HCT116 (cell line): Measurements from ENCODE around the gene CACNB3. TPM values are rescaled to one million over a fixed set of nuclear protein-coding genes. Genes with fewer than 3 reads are reported as not detected.

ENCODE experiments used
- ATAC-seq: fragments of 200-7000 bp; cut with Tn5 transposase; 2 replicates; pipeline ENCODE4 v1.9.1; 2020; ENCODE audit warnings: mild to moderate bottlenecking, moderate library complexity
- BruUV-seq: library from RNA; stranded (reverse); fragments of 400-500 nt; replicated peaks from 2 replicates; lab custom pipeline; 2021; lab: Mats Ljungman, UMichigan
- CTCF ChIA-PET: fragments of 300-600 bp; sonication (Branson Sonifier 250); formaldehyde crosslinking; loops from one replicate; lab custom pipeline; 2021; ENCODE audit warnings: antibody characterized with exemption; lab: Charles Lee
- POLR2A ChIA-PET: fragments of 300-600, 350-600 bp; sonication (Branson Sonifier 250); formaldehyde crosslinking; loops from one replicate; lab custom pipeline; 2021; ENCODE audit warnings: antibody characterized with exemption; lab: Charles Lee
- RAD21 ChIA-PET, 2 experiments: fragments of 300-600 bp; sonication (Branson Sonifier 250); formaldehyde crosslinking; loops; one replicate each; lab custom pipeline; 2023; ENCODE audit warnings: low total read pairs in 2 of 2; ENCODE audit not compliant: uncharacterized antibody in 2 of 2, unreplicated experiment in 2 of 2, low non-redundant PET in 1 of 2; lab: Charles Lee
- DNase-seq: peaks from one replicate; pipeline ENCODE4 v3.0.0-alpha.2; 2010; ENCODE audit warnings: low read depth, low spot score
- H2AFZ ChIP-seq: fragments of 200-600 bp; shearing (Covaris generic), sonication (generic); 2 replicates; pipeline ENCODE4 v1.6.1; 2017; ENCODE audit warnings: low read depth, mixed run types, mixed read lengths, antibody characterized with exemption, low read length; ENCODE audit not compliant: poor library complexity, severe bottlenecking
- H3K27ac ChIP-seq: 2 replicates; pipeline ENCODE4 v1.5.1; 2012; ENCODE audit warnings: low read depth, low read length
- H3K27me3 ChIP-seq: fragments of 200-600 bp; sonication (generic); 2 replicates; pipeline ENCODE4 v1.6.1; 2016; ENCODE audit warnings: mixed run types, low read length, mixed read lengths; ENCODE audit not compliant: insufficient read depth
- H3K36me3 ChIP-seq, 2 experiments: fragments of 200-500 bp in 1 of 2; fragments of 200-600 bp in 1 of 2; sonication (Bioruptor generic) in 1 of 2; sonication (generic) in 1 of 2; 2 replicates each; pipeline versions ENCODE4 v1.5.1 to v1.6.1; 2014 to 2016; ENCODE audit warnings: low read length in 2 of 2, inconsistent platforms in 1 of 2, mixed read lengths in 1 of 2, mixed run types in 1 of 2; ENCODE audit not compliant: insufficient read depth in 2 of 2, control insufficient read depth in 1 of 2
- H3K4me1 ChIP-seq, 2 experiments: fragments of 200-600 bp in 1 of 2; sonication (generic) in 1 of 2; 2 replicates each; pipeline versions ENCODE4 v1.5.1 to v1.6.1; 2012 to 2017; ENCODE audit warnings: low read length in 2 of 2, inconsistent platforms in 1 of 2, mild to moderate bottlenecking in 1 of 2, mixed read lengths in 1 of 2, mixed run types in 1 of 2, moderate library complexity in 1 of 2; ENCODE audit not compliant: insufficient read depth in 2 of 2, control insufficient read depth in 1 of 2
- H3K4me2 ChIP-seq: fragments of 200-600 bp; sonication (generic); 2 replicates; pipeline ENCODE4 v1.6.1; 2017; ENCODE audit warnings: mixed run types, low read length, mixed read lengths
- H3K4me3 ChIP-seq, 2 experiments: fragments of 200-600 bp in 1 of 2; sonication (generic) in 1 of 2; replicated peaks in 1 of 2; 2 replicates each; pipeline ENCODE4 v1.5.1; 2011 to 2016; ENCODE audit warnings: low read length in 2 of 2, control low read depth in 1 of 2, low read depth in 1 of 2, mild to moderate bottlenecking in 1 of 2, mixed read lengths in 1 of 2, mixed run types in 1 of 2
- H3K79me2 ChIP-seq: fragments of 200-600 bp; sonication (generic); 2 replicates; pipeline ENCODE4 v1.6.1; 2017; ENCODE audit warnings: mild to moderate bottlenecking, mixed run types, low read length, moderate library complexity, mixed read lengths; ENCODE audit not compliant: insufficient read depth
- H3K9ac ChIP-seq: fragments of 200-600 bp; sonication (generic); 2 replicates; pipeline ENCODE4 v1.6.1; 2016; ENCODE audit warnings: low read length, mixed read lengths
- H3K9me2 ChIP-seq: fragments of 200-600 bp; sonication (generic), shearing (Covaris generic); 2 replicates; pipeline ENCODE4 v1.6.1; 2017; ENCODE audit warnings: mixed run types, mild to moderate bottlenecking, moderate library complexity; ENCODE audit not compliant: insufficient read depth
- H3K9me3 ChIP-seq, 2 experiments: fragments of 200-500 bp in 1 of 2; fragments of 200-600 bp in 1 of 2; sonication (Bioruptor generic) in 1 of 2; sonication (generic) in 1 of 2; 2 replicates each; pipeline ENCODE4 v1.6.1; 2014 to 2017; ENCODE audit warnings: low read length in 2 of 2, mixed read lengths in 2 of 2, inconsistent platforms in 1 of 2, low read depth in 1 of 2, mild to moderate bottlenecking in 1 of 2, mixed run types in 1 of 2, moderate library complexity in 1 of 2; ENCODE audit not compliant: control insufficient read depth in 1 of 2, insufficient read depth in 1 of 2
- H4K20me1 ChIP-seq: fragments of 200-600 bp; sonication (generic), shearing (Covaris generic); 2 replicates; pipeline ENCODE4 v1.6.1; 2017; ENCODE audit warnings: mixed run types, mild to moderate bottlenecking, moderate library complexity; ENCODE audit not compliant: insufficient read depth
- ATF3 ChIP-seq: IDR thresholded peaks from 2 replicates; pipeline ENCODE4 v1.6.1; 2012
- CBX3 ChIP-seq: IDR thresholded peaks from 2 replicates; pipeline ENCODE4 v1.6.1; 2012; ENCODE audit warnings: low read depth
- CEBPB ChIP-seq: IDR thresholded peaks from 2 replicates; pipeline ENCODE4 v1.6.1; 2012; ENCODE audit warnings: low read depth
- EZH2phosphoT487 ChIP-seq: fragments of 200-600 bp; IDR thresholded peaks from 2 replicates; pipeline ENCODE4 v1.6.1; 2018; ENCODE audit warnings: antibody characterized with exemption, borderline replicate concordance
- JUND ChIP-seq: IDR thresholded peaks from 2 replicates; pipeline ENCODE4 v1.6.1; 2012
- MAX ChIP-seq: IDR thresholded peaks from 2 replicates; pipeline ENCODE4 v1.6.1; 2012
- SIN3A ChIP-seq: IDR thresholded peaks from 2 replicates; pipeline ENCODE4 v1.6.1; 2012; ENCODE audit warnings: low read depth
- SRF ChIP-seq: IDR thresholded peaks from 2 replicates; pipeline ENCODE4 v1.6.1; 2012; ENCODE audit warnings: low read depth
- TCF7L2 ChIP-seq: IDR thresholded peaks from 2 replicates; pipeline ENCODE4 v1.7.0; 2011; ENCODE audit warnings: borderline replicate concordance, inconsistent platforms; ENCODE audit not compliant: insufficient read depth, insufficient read length; ENCODE audit errors: extremely low read depth
- ZBTB33 ChIP-seq: IDR thresholded peaks from 2 replicates; pipeline ENCODE4 v1.6.1; 2011; ENCODE audit warnings: mild to moderate bottlenecking, low read length, moderate library complexity; ENCODE audit not compliant: insufficient replicate concordance; ENCODE audit errors: extremely low read depth
- ZFX ChIP-seq: fragments of 450-650 bp; IDR thresholded peaks from 2 replicates; pipeline ENCODE4 v1.6.1; 2017
- ZNF274 ChIP-seq: fragments of 200-500 bp; sonication (Bioruptor generic); IDR thresholded peaks from 2 replicates; pipeline ENCODE4 v1.6.1; 2014; ENCODE audit warnings: mild to moderate bottlenecking, low read depth, low read length, inconsistent platforms
- intact Hi-C: fragments of 100-400 bp; cut with micrococcal nuclease; formaldehyde crosslinking; loops from 2 replicates; pipeline ENCODE4 v1.10.0; 2022
- total RNA-seq: library from RNA; stranded (reverse); gene quantifications from one replicate; pipeline ENCODE4 v1.2.1, GENCODE V29; 2021; ENCODE audit not compliant: unreplicated experiment
- TF ChIP-seq, protein P1 (sequence below): IDR thresholded peaks from 2 replicates; pipeline ENCODE4 v1.6.1; 2012; ENCODE audit warnings: low read depth

CACNB3 gene
- total RNA-seq, 1 experiment from 2014 or later, result 22.0 TPM

- Histone ChIP-seq H3K9ac (no peak overlapping the region), H3K79me2 (peaks cover 22% of the 10 kb centered on the region), H3K4me2 (no peak overlapping the region), H3K9me2 (no peaks in the 10 kb centered on the region), H4K20me1 (no peaks in the 10 kb centered on the region), H2AFZ (no peak overlapping the region), H3K36me3 (no peaks in the 10 kb centered on the region), H3K27ac (no peak overlapping the region), H3K4me1 (peaks cover 10 to 36% of the 10 kb centered on the region in 2 experiments; a peak in 3 of 4 replicates), H3K4me3 (no peak overlapping the region), H3K9me3 (no peaks in the 10 kb centered on the region), H3K27me3 (no peaks in the 10 kb centered on the region)
- TF ChIP-seq SRF (no peak), ATF3 (no peak), CEBPB (no peak), SIN3A (no peak), ZFX (no peak), ZBTB33 (no peak), MAX (no peak), EZH2phosphoT487 (no peak), TCF7L2 (no peak), JUND (no peak), CBX3 (no peak), ZNF274 (no peak)
- TF ChIP-seq, protein P1, sequence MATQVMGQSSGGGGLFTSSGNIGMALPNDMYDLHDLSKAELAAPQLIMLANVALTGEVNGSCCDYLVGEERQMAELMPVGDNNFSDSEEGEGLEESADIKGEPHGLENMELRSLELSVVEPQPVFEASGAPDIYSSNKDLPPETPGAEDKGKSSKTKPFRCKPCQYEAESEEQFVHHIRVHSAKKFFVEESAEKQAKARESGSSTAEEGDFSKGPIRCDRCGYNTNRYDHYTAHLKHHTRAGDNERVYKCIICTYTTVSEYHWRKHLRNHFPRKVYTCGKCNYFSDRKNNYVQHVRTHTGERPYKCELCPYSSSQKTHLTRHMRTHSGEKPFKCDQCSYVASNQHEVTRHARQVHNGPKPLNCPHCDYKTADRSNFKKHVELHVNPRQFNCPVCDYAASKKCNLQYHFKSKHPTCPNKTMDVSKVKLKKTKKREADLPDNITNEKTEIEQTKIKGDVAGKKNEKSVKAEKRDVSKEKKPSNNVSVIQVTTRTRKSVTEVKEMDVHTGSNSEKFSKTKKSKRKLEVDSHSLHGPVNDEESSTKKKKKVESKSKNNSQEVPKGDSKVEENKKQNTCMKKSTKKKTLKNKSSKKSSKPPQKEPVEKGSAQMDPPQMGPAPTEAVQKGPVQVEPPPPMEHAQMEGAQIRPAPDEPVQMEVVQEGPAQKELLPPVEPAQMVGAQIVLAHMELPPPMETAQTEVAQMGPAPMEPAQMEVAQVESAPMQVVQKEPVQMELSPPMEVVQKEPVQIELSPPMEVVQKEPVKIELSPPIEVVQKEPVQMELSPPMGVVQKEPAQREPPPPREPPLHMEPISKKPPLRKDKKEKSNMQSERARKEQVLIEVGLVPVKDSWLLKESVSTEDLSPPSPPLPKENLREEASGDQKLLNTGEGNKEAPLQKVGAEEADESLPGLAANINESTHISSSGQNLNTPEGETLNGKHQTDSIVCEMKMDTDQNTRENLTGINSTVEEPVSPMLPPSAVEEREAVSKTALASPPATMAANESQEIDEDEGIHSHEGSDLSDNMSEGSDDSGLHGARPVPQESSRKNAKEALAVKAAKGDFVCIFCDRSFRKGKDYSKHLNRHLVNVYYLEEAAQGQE, result no peak
- BruUV-seq, result no TSS peak
- ChIA-PET POLR2A (no interaction called here), CTCF (no interaction called here), RAD21 (no interaction called here)
- no peak for ATAC-seq
- intact Hi-C loops, result no loop called here
- DNase-seq, result no peak
Measured at GRCh38 chr12:48783432-48783831, 34.9 kb upstream of the CACNB3 start.
